ENCODE results near the gene PLCB1.

PLCB1 gene

DNA sequence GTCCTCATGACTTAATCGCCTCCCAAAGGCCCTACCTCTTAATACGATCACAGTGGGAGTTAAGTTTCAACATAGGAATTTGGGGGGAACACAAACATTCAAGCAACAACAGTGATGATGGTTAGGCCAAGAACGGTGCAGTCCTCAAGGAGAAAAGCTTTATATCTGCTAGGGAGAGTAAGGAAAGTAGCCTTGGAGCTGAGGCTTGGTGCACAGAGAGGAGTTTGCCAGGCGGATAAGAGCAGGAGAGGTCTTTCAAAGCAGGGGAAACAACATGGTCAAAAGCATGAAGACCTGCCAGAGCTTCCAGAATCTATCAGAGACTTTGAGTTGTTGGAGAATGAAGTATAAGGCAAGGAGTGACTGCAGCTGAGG is 119.1 kb downstream of the PLCB1 start:
- no peak for DNase-seq

DNA sequence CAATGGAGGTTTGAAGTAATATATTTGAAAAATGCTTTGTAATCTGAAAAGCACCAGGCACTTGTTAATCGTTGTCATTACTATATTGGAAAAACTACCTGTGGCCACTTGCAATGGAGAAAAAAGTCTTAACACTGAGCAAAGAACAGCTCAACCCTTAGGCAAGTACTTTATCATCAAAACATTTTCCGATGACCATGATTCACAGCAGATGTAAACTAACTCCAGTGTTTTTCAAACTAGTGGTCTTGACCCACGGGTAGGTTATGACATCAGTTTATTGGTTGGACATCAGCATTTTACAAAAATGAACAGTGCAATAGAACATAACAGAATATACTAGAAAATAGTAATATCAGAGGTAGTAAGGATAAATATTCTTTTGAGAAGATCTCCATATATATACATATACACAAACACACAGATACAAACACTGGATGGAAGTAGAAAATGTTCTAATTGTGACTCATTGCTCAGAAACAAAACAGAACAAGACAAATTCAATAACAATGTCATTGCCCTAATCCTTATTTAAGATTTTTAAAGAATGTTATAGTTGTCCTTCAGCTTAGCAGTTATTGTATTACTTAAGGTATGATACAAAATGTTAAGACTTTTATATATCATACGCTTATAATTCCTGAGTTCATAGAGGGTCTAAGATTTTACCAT is 123.0 kb downstream of the PLCB1 start:
- DNase-seq: no peak

DNA sequence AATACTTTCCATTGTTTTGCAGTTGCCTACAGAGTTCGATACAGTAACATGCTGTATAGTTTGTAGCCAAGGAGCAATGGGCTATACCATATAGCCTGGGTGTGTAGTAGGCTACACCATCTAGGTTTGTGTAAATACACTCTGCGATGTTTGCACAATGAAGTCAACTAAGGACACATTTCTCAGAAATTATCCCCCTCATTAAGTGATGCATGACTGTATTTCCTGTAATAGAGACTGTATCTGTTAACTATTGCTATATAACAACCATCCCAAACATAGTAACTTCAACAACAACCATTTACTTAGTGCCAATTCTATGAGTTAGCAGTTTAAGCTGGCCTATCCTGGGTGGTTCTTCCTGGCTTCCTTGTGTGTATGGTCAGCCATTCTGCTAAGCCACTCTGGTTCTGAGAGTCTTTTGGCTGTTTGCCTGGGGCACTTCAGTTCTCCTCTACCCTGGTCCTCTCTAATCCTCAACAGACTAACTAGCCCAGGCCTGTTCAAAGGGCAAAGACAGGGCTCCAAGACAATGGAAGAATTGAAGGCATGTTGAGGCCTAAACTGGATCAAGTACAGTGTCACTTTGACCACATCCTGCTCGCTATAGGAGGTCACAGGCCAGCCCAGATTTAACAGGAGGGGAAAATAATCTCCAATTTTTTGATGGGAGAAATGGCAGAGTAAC is 124.0 kb downstream of the PLCB1 start:
- DNase-seq: peak; percentile 88

DNA sequence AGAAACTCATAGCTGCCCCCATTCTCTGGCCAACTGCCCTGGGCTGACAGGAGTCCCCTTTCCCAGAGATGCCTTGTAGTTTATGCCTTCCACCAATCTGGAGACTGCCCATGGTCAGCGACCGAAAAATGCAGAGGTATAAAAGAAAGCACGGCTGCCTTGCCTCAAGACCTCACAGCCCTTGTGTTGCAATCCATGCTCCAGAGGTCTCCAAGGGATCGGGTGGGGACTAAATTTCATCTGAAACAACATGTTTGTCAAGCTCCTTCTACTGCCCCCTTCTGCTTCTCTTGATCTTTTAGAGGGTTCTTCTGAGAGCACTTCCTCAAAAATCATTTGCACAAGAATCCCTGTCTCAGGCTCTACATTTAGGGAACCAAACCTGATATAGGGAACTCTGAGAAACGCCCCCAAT is 128.8 kb downstream of the PLCB1 start:
- DNase-seq: no peak

DNA sequence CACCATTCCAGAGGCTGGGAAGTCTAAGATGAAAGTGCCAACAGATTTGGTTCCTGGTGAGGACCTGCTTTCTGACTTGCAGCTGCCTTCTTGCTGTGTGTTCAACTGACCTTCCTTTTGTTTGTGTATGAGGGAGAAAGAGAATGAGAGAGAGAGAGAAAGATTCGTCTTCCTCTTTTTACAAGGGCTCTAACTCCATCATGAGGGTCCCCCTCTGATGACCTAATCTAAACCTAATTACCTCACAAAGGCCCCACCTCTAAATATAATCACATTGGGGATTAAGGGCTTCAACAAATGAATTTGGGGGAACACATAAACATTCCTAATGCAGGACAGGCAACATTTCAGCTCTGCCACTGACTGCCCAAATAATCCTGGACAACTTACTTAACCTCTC is 130.7 kb downstream of the PLCB1 start:
- DNase-seq: no peak

DNA sequence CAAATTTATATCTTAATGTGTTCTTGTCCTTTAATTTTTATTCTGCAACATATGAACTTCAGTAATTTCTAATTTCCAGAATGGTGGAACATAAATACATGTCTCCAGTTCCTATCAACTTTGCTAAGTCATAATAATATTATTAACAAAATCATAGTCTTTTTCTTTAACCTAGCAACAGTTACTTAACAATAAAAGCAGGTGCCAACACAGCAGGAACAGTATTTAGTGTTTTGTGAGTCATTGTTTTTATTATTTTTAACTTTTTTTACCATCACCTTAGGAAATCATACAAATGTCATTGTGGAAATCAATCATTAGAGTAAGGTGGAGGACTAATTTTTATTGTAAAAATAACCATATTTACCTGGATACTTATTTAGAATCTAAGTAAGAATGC is 133.5 kb downstream of the PLCB1 start:
- DNase-seq: no peak

DNA sequence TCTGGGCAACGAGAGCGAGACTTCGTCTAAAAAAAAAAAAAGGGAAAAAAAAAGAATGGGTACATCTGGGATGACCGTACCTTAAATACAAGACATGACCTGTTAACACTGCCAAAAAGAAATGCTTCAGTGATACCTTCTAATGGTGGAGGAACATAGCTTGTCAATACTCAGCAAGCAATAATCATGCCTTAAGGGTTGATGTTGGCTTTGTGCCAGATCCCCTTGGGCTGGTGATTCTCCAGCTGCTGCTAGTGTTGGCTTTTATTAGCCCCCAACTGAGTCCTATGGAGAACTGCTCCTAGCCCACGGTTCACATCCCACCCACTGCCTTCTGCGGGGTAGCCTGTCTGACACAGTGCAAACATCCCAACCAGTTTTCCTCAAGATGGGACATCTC is 134.9 kb downstream of the PLCB1 start:
- DNase-seq: peak; percentile 10

DNA sequence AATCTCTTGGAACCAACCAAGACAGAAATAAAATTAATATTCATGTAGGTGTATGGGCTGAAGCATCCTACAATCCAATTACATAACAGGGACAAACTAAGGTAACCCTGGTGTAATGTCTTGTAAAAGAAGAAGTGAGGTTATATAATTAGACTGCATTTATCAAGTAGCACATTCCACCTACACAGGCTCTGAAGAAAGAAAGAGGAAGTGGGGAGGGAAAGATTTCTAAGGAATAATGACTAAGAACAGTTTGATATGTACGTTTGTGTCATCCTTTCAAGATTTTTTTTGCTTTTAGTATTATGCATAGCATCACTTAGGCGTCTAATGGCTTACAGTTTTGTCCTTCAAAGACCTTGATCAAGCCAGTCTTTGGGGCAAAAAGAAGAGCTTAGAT is 139.7 kb downstream of the PLCB1 start:
- no peak for DNase-seq

DNA sequence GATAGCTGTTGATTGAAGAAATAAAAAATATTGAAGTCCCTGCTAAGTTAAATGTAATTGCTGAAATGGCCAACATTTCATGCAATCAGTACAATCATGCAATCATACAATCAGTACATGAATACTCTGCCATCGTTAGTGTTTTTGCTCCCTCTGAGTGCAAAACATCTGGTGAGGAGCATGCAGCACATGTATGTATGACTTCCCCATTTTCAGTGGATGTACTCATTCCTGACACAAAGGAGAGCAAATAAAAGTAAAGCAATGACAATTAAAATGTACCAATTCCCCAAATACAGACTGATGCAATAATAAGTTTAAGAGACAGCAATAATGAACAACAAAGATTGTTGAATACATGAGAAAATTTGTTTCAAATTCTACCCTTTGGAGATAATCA is 140.7 kb downstream of the PLCB1 start:
- DNase-seq: no peak

DNA sequence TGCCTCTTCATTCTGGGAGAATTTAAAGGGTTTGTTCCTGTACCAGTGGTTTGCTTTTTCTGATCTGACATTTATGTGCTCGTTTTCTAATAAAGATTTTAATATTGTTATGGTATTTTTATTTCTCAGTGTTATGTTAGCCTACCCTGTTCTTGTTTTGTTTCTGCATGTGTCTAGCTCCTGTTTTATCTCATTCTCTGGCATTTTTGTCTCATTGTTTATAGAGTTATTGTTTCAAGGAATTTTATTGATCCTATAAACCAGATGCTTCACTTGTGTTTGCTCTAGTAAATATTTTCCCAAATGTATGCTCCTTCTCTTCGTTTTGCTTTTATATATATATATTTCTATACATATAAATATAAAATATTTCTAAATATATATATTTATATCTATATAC is 152.8 kb downstream of the PLCB1 start:
- DNase-seq: no peak

DNA sequence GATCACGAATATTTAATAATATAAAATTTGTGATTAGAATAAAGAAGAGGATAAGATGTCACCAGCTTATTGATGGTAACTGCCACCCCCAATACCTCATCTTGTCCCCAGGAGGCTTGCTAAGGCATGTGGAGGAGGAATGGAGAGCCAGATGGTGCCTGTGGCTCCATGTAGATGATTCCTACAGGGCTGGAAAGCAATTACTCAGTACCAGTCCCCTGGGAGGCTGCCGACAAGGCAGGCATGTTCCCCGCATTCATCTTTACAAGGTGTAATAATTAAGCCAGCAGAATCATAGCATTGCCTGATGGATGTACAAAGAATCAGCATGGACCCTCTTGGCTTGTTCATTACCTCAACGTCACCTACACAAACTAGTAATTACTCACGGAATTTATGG is 155.3 kb downstream of the PLCB1 start:
- no peak for DNase-seq

DNA sequence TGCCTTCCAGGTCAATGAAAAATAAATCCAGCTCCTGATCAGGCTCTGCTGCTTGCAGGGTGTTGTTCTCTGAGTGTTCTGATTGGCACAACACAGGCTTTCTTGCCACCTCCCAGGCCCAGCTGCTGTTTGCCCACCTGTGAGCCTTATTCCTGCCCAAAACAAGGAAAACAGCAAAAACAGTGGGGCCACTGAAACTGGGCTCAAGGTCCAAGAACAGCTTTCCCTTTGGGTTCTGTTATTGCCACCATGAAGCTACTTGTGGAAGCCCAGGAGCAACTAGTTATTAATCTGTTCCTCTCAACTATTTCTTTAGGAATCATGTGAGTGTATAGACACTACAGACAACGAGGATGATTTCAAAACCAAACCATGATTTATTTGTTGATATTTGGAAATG is 159.1 kb downstream of the PLCB1 start:
- no peak for DNase-seq

DNA sequence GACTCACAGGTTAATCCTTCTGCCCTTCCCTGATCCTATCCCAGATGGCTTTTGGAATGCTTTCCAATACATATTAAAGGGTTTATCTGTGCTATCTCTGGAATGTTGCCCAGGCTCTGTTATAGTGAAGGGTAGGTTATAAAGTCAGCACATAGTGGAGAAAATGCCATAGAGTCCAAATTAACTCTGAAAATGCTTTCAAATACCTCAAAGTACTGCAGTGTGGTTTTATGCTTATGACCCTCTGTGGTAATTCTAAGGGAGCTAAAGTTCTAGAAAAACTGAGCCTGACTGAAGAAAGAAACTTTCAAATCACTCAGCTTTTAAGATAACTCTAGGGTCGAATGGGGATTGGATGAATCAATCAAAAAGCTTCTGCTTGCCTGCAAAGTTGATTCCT is 159.8 kb downstream of the PLCB1 start:
- DNase-seq: no peak

DNA sequence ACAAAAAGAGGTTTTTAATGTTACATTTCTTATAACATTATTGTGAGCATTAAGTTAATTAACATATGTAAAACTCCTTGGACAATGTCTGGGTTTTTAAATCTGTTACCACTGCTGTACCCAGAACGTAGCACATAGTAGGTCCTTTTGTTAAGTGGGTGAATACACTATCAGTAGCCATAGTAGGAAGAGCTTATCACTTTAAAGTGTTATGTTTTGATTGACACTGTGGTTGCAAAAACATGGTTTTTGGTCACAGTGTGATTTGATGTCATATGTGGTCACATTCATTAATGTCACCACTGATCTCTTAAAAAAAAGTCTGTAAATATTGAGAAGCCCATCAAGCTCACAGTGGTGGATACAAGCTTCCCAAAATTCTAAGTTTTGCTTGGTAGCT is 160.7 kb downstream of the PLCB1 start:
- no peak for DNase-seq

DNA sequence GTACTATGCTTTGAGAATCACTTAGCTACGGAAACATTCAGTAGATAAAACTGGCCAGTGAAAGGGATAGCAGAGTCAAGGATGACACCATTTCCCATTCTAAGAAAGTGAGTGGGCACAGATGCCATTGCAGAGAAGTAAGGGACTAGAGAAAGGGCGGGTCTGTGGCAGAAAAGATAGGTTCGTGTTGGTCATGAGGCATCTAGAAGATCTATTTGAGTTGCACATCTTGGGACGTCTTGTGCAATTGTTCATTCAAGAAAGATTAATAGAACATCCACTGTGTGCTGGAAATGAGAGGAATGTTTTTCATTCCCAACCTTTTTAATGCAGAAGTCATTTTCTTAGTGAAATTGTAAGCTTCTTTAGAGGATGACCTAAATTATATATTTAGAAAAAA is 161.7 kb downstream of the PLCB1 start:
- no peak for DNase-seq

DNA sequence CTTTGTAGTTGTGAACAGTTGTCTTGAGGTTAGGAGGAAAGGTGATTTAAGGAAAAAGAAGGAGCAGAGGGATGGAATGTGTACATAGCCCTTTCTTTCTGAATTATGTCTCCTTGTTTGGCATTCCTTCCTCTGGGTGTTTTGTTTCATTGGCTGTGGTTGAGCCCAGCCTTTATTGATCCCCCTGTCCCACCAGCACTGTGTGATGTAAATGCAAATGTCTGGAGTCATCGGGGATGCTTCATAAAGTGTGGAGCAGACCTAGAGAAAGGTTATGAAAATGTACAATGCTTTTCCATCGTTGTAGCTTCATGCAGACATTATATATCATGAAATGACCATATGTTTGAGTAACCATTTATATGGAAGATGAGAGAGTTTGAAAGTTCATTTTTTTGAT is 164.5 kb downstream of the PLCB1 start:
- no peak for DNase-seq

DNA sequence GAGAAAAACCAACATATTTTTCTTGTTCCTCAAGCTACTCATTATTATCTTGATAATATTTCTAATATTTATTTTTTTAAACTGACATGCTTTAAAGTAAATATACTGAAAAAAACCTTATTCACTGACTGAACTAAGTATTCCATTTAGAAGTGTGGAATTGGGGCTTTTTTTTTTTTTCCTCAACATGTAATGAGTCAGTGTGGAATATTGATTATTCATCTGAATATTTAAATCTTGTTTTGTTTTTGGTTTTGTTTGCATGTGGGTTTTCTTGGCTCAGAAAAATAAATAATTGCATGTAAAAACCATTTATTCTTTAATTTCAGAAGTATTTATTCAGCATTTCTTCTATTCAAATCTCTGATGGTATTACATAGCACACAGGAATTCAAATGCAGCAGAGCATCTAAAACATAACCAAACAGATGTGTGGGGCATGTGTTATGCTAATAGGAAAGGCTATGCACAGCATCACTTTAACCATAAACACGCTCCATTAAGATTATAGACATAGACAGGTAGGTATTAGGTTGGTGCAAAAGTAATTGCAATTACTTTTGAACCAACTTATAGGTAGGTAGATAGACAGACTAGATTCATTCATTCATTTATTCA is 166.5 kb downstream of the PLCB1 start:
- no peak for DNase-seq

DNA sequence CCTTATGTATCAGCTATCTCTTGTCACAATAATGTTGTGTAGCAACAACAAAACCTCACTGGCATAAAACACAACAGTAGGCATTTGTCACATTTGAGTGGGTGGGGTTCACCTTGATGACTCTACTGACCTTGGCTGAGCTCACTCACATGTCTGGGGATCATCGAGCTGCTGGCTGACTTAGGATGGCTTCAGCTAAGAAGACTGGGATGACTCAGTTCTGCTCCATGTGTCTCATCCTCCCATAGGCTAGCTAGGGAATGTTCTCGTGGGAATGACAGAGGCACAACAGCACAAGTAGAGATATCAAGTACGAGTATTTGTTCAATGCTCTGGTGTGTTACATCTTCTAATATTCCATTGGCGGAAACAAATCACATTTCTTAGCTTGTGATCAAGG is 167.9 kb downstream of the PLCB1 start:
- DNase-seq: no peak

DNA sequence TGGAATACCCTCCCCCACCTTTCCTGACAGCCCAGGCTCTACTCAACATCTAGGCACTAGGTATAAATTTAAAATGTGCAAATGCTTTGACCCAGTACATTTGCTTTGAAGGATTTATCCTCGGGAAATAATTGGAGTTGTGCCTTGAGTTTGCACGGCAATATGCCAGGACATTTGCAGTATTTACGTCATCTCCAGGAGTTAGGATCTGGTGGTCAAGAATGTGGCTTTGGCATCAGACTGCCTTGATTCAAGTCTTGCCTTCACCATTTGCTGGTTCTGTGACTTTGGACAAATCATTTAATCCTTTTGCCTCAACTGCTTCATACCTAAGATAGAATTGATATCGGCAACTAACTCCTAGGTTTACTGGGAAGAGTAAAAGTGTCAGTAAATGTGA is 169.6 kb downstream of the PLCB1 start:
- no peak for DNase-seq

DNA sequence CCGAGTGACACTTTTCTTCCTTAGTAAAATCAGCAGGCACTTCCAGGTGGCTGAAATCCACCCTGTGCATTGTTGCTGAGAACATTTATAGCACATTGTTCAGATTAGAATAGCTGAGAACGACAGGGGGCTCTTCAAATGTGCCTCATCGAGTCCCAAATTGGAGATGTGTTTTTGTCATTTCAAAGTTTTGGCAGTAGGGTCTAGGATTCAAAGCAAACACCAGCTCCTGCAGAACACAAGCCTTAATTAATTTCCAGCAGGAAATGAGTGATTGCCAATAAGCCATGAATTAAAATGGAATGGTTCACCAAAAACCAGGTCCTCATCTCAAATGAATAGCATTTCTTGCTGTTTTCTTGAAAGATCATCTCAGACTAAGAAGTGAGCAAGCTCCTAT is 171.6 kb downstream of the PLCB1 start:
- no peak for DNase-seq

DNA sequence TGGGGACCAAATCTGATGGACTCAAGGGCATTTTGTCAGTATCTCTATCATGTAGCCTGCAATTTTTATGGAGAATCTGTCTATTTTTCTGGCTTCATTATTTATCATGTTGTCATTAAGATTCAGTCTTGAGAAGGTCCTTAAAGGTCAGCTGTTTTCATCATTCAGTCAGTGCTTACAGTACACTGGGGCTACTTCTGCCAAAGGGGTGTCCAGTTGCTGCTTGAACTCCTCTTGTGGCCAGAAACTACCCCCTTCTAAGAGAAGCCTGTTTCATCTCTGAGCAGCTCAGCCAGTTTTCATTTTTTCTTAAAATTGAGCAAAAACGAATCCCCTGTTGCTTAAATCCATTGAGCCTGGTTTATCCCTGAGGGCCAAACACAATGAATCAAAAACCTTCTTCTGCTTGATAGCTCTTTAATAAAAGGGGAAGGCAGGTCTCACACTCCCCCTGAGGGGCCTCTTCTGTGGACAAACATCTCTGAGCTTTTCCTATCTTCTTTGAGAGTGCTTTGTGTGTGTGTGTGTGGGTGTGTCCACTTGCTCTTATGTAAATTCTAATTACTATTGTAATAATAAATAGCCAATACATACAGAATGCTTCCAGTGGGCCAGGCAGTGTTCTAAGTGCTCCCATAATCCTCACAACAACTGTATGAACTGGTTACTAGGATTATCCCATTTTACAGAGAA is 172.2 kb downstream of the PLCB1 start:
- no peak for DNase-seq

DNA sequence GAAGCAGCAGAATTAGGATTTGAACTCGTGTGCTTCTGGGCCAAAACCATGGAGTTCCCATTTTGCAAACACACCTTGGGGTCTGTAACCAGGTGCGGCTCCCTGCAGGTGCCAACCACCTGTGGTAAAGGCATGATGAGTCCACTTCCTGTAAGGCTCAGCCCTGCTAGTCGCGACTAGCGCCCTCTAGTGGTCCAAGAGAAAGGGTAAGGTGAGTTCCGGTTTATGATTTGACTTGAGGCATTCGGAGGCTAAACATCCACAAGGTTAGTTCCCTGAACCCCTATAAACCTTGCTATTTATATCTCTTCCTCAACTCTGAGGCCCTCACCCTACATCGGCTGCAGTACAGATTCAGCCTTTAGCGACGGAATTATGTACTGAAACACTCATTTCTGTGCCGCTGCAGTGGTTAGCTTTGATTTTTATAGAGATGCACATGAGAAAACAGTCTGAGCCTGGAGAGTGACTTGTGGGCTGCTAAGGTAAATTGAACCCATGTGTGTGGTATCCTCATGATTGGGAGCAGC is 173.4 kb downstream of the PLCB1 start:
- peak; percentile 39 for DNase-seq

DNA sequence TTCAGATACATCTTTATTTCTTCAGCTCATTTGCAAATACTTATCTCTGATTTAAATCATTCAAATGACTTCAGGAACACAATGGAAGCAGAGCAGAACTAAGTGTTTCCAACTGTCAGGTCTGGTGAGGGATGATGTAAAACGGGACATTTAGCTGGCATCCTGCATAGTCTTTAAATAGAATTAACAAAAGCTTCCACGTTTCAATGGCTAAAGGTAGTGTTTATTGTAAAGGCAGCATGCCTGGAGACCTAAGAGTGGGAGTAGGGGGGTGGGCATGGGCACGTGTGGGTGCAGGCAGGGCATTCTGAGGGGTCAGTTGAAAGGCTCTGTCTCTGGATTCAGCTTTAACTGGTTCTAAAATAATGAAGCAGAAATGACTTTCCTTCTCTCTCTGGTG is 174.9 kb downstream of the PLCB1 start:
- no peak for DNase-seq

DNA sequence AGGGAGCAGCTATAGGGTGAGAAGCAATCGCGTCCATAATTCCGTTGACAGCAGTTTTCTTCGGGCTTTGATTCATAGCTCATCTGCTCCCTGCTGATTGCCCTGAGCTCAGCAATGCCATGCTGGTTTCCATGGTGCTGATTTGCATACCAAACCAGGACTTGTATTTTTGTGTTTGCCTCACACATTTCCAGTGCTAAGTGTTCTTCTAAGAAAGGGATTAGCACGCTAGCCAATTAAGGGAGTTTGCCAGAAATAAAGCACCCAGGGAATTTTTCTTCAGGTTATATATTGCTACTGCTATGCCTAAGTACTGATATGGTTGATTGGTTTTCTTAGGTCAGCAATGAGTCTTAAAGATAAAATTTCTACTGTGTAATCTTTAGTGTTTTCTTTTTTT is 177.6 kb downstream of the PLCB1 start:
- no peak for DNase-seq
